Measurements from ENCODE around the gene AMPD2.

GRCh38 chr1:109639063-109639840 lies 19.6 kb downstream of the AMPD2 start:
- no peak for TF ChIP-seq POLR2AphosphoS5 (IDR thresholded peaks at IDR 0.05; ENCODE audit: low read depth, low read length)
- no peak for TF ChIP-seq POLR2A (IDR thresholded peaks at IDR 0.05; ENCODE audit: low read depth, low read length)
